ENCODE data around the gene COG5. TPM values are rescaled to one million over a fixed set of nuclear protein-coding genes. Genes with fewer than 3 reads are reported as not detected.

COG5 gene
- total RNA-seq, 1 experiment from 2014 or later, result 23.6 TPM

DNA sequence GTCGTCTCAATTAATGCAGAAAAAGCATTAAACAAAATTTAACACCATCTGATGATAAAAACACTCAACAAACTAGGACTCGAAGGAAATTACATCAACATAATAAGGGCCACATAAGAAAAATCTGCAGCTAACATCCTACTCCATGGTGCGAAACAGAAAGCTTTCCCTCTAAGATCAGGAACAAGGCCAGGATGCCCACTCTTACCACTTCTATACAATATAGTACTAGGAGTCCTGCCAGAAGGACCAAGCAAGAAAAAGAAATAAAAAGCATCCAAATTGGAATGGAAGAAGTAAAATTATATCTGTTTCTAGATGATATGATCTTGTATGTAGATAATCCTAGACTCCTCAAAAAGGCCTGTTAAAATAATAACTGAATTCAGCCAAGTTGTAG is 237.7 kb downstream of the COG5 start:
- CTCF ChIA-PET, result no interaction called here
- TF ChIP-seq, protein P1, sequence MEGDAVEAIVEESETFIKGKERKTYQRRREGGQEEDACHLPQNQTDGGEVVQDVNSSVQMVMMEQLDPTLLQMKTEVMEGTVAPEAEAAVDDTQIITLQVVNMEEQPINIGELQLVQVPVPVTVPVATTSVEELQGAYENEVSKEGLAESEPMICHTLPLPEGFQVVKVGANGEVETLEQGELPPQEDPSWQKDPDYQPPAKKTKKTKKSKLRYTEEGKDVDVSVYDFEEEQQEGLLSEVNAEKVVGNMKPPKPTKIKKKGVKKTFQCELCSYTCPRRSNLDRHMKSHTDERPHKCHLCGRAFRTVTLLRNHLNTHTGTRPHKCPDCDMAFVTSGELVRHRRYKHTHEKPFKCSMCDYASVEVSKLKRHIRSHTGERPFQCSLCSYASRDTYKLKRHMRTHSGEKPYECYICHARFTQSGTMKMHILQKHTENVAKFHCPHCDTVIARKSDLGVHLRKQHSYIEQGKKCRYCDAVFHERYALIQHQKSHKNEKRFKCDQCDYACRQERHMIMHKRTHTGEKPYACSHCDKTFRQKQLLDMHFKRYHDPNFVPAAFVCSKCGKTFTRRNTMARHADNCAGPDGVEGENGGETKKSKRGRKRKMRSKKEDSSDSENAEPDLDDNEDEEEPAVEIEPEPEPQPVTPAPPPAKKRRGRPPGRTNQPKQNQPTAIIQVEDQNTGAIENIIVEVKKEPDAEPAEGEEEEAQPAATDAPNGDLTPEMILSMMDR (IDR thresholded peaks at IDR 0.05; ENCODE audit: unreplicated experiment), result no peak
- Mint-ChIP-seq H3K27me3 (ENCODE audit: unreplicated experiment) (no peaks in the 10 kb centered on the region), H3K9me3 (ENCODE audit: low read depth, unreplicated experiment) (no peaks in the 10 kb centered on the region), H3K4me3 (ENCODE audit: low read depth, unreplicated experiment) (no peak overlapping the region), H3K4me1 (ENCODE audit: low read depth, unreplicated experiment) (no peaks in the 10 kb centered on the region), H3K36me3 (ENCODE audit: insufficient read depth, unreplicated experiment) (no peaks in the 10 kb centered on the region), H3K27ac (ENCODE audit: unreplicated experiment) (no peak overlapping the region)
- no TSS peak for BruUV-seq (replicated peaks)
- intact Hi-C loops (cut with micrococcal nuclease; ENCODE audit: unreplicated experiment), result no loop called here
- DNase-seq, result no peak

DNA sequence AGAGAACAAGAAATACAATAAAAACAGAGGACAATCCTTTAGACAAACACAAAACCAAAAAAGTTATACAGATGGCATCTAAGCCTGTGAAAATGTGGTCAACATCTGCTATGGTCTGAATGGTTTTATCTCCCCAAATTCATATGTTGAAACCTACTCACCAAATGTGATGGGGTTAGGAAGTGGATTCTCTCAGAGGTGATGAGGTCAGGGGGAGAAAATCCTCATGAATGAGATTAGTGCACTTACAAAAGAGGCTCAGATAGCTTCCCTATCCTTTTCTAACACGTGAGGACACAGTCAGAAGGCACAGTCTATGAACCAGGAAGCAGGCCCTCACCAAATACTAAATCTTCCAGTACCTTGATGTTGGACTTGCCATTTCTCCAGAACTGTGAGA is 241.7 kb downstream of the COG5 start:
- intact Hi-C loops (cut with micrococcal nuclease; ENCODE audit: unreplicated experiment), result no loop called here
- no peak for DNase-seq
- H3K27me3 Mint-ChIP-seq (ENCODE audit: unreplicated experiment), result no peaks in the 10 kb centered on the region
- no peak overlapping the region for H3K4me3 Mint-ChIP-seq (ENCODE audit: low read depth, unreplicated experiment)
- CTCF ChIA-PET, result no interaction called here
- H3K4me1 Mint-ChIP-seq (ENCODE audit: low read depth, unreplicated experiment), result no peaks in the 10 kb centered on the region
- no peak overlapping the region for H3K27ac Mint-ChIP-seq (ENCODE audit: unreplicated experiment)
- no peaks in the 10 kb centered on the region for H3K9me3 Mint-ChIP-seq (ENCODE audit: low read depth, unreplicated experiment)
- TF ChIP-seq, protein P1 (IDR thresholded peaks at IDR 0.05; ENCODE audit: unreplicated experiment), result no peak
- no TSS peak for BruUV-seq (replicated peaks)
- no peaks in the 10 kb centered on the region for H3K36me3 Mint-ChIP-seq (ENCODE audit: insufficient read depth, unreplicated experiment)

DNA sequence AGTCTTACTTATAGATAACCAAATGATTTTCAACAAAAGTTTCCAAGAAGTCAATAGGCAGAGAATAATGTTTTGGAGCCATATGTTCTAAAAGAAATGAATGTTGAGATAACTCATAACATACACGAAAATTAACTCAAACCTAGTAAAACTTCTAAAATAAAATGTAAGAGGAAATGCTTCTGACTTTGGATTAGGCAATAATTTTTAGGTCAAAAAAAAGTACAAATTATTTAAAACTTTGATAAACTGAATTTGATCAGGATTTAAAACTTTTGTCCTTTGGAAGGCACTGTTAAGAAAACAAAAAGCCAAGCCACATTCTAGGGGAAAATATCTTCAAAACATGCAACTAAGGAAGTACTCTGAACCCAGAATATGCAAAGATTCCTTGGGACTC is 242.1 kb downstream of the COG5 start:
- Mint-ChIP-seq H3K27me3 (ENCODE audit: unreplicated experiment) (no peaks in the 10 kb centered on the region), H3K36me3 (ENCODE audit: insufficient read depth, unreplicated experiment) (no peaks in the 10 kb centered on the region), H3K9me3 (ENCODE audit: low read depth, unreplicated experiment) (no peaks in the 10 kb centered on the region), H3K27ac (ENCODE audit: unreplicated experiment) (no peak overlapping the region), H3K4me1 (ENCODE audit: low read depth, unreplicated experiment) (no peaks in the 10 kb centered on the region), H3K4me3 (ENCODE audit: low read depth, unreplicated experiment) (no peak overlapping the region)
- intact Hi-C loops (cut with micrococcal nuclease; ENCODE audit: unreplicated experiment), result no loop called here
- no peak for DNase-seq
- CTCF ChIA-PET, result no interaction called here
- BruUV-seq (replicated peaks), result no TSS peak
- TF ChIP-seq, protein P1 (IDR thresholded peaks at IDR 0.05; ENCODE audit: unreplicated experiment), result no peak

- Mint-ChIP-seq H3K36me3 (ENCODE audit: insufficient read depth, unreplicated experiment) (no peaks in the 10 kb centered on the region), H3K9me3 (ENCODE audit: low read depth, unreplicated experiment) (no peaks in the 10 kb centered on the region), H3K4me3 (ENCODE audit: low read depth, unreplicated experiment) (no peak overlapping the region), H3K4me1 (ENCODE audit: low read depth, unreplicated experiment) (no peaks in the 10 kb centered on the region), H3K27ac (ENCODE audit: unreplicated experiment) (no peak overlapping the region), H3K27me3 (ENCODE audit: unreplicated experiment) (no peaks in the 10 kb centered on the region)
- CTCF ChIA-PET, result no interaction called here
- TF ChIP-seq, protein P1 (IDR thresholded peaks at IDR 0.05; ENCODE audit: unreplicated experiment), result no peak
- intact Hi-C loops (cut with micrococcal nuclease; ENCODE audit: unreplicated experiment), result no loop called here
- BruUV-seq (replicated peaks), result no TSS peak
- DNase-seq, result no peak
Observed at GRCh38 chr7:107319724-107320228, 243.9 kb downstream of the COG5 start.

Measured in Calu3 (cell line).